ENCODE results near the gene KRTAP13-1.

The KRTAP13-1 gene

GRCh38 chr21:30372139-30372770, 23.6 kb upstream of the KRTAP13-1 start, which contains the start of gene KRTAP13-2:
TSS of gene KRTAP13-2 (minus strand) at chr21:30372271. CDS start at chr21:30372213, 58 bp downstream.
- no peak for DNase-seq (ENCODE audit: low spot score)
- no peak for TF ChIP-seq CTCF (IDR thresholded peaks at IDR 0.05; ENCODE audit: extremely low read depth, missing control alignments)

GRCh38 chr21:30382201-30382600, 13.6 kb upstream of the KRTAP13-1 start:
- no peak for TF ChIP-seq CTCF (IDR thresholded peaks at IDR 0.05; ENCODE audit: extremely low read depth, missing control alignments)

GRCh38 chr21:30391492-30392025, 4.3 kb upstream of the KRTAP13-1 start:
- DNase-seq (ENCODE audit: low spot score): no peak
- no peak for TF ChIP-seq CTCF (IDR thresholded peaks at IDR 0.05; ENCODE audit: extremely low read depth, missing control alignments)

More at GRCh38 chr21:30382201-30382600, 13.6 kb upstream of the KRTAP13-1 start:
- DNase-seq (ENCODE audit: low spot score): no peak

- TF ChIP-seq CTCF (IDR thresholded peaks at IDR 0.05; ENCODE audit: extremely low read depth, missing control alignments): no peak
- no peak for DNase-seq (ENCODE audit: low spot score)
Measured at GRCh38 chr21:30408782-30409494, 13.1 kb downstream of the KRTAP13-1 start.

- DNase-seq (ENCODE audit: low spot score): no peak
- no peak for TF ChIP-seq CTCF (IDR thresholded peaks at IDR 0.05; ENCODE audit: extremely low read depth, missing control alignments)
Measured at GRCh38 chr21:30415993-30416392, 20.2 kb downstream of the KRTAP13-1 start.

- no peak for TF ChIP-seq CTCF (IDR thresholded peaks at IDR 0.05; ENCODE audit: extremely low read depth, missing control alignments)
- DNase-seq (ENCODE audit: low spot score): no peak
Measured at GRCh38 chr21:30425826-30426225, 30.0 kb downstream of the KRTAP13-1 start, which contains the start of gene KRTAP13-3. TSS of gene KRTAP13-3 (minus strand) at chr21:30425926. CDS start at chr21:30425912, 14 bp downstream.

- no peak for DNase-seq (ENCODE audit: low spot score)
- TF ChIP-seq CTCF (IDR thresholded peaks at IDR 0.05; ENCODE audit: extremely low read depth, missing control alignments): no peak
Measured at GRCh38 chr21:30426731-30427130, 30.9 kb downstream of the KRTAP13-1 start.

Data from GM20000 (cell line).